Stimulated activated CD4-positive, alpha-beta T cell treated with anti-CD3 and anti-CD28 coated beads, Interleukin-15, amount 100 ng/mL, for 48 hours (primary cell): ENCODE data around the gene SPTSSA.
"Not testable (repeated sequence)": the region's sequence is repeated elsewhere in the genome, so short reads cannot be mapped to it uniquely, and the experiment has no call there.

ENCODE experiments used
- DNase-seq, 2 donors: peaks; one replicate each; pipeline ENCODE4 v3.0.0-alpha.2; 2020; ENCODE audit warnings: low read depth in 2 of 2

SPTSSA gene

GRCh38 chr14:34472706-34473279 lies 10.8 kb upstream of the SPTSSA start:
- no peak for DNase-seq

DNA sequence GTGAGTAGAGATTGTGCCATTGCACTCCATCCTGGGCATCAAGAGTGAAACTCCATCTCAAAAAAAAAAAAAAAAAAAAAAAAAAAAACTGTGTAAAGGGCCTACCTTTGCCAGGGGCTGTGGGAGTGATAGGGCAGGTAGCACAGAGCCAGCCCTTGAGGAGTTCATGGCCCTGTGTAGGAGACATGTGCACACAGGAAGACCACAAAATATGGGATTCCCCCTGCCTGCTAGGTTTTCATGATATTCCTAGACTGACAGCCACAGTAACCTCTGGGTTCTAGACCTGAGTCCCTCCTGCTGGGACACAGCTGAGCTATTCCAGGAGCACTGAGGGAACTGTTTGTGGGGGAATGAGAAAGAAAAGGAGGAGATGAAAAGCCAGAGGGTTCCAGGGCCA lies 8.3 kb upstream of the SPTSSA start:
- no peak for DNase-seq

GRCh38 chr14:34466691-34467090 lies 4.7 kb upstream of the SPTSSA start:
- DNase-seq: no peak

- no peak for DNase-seq
Measured at GRCh38 chr14:34465069-34465859, 3.2 kb upstream of the SPTSSA start.

- no peak for DNase-seq
Measured at GRCh38 chr14:34463598-34463961, 1.5 kb upstream of the SPTSSA start.

GRCh38 chr14:34461334-34462131 lies 507 bp downstream of the SPTSSA start:
- DNase-seq: peak in 1 of 2 donors; percentile 2

- no peak for DNase-seq
Measured at GRCh38 chr14:34460841-34461240, 1.2 kb downstream of the SPTSSA start.

DNA sequence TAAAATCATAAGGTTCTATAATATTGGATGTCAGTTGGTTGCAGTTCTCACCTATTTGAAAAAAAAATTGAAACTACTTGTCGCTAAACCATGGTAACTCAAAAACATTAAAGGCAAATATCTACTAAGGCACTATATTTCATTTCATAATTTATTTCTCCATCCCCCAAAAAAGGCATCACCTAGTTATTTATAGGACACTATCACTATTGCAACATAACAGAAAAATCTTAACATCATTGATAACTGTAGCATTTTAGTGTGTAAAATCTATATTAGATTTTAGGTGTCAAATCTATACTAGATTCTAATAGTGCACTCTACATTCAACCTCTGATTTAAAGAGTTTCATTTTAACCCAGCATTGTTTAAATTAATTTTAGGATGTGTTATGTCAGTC lies 1.7 kb downstream of the SPTSSA start:
- DNase-seq: no peak

- no peak for DNase-seq
Measured at GRCh38 chr14:34457186-34457585, 4.9 kb downstream of the SPTSSA start.

GRCh38 chr14:34453226-34453625 lies 8.8 kb downstream of the SPTSSA start:
- no peak for DNase-seq

GRCh38 chr14:34452258-34452822 lies 9.7 kb downstream of the SPTSSA start:
- no peak for DNase-seq

GRCh38 chr14:34450958-34451357 lies 11.1 kb downstream of the SPTSSA start:
- DNase-seq: no peak

GRCh38 chr14:34450542-34450915 lies 11.5 kb downstream of the SPTSSA start:
- DNase-seq: no peak

DNA sequence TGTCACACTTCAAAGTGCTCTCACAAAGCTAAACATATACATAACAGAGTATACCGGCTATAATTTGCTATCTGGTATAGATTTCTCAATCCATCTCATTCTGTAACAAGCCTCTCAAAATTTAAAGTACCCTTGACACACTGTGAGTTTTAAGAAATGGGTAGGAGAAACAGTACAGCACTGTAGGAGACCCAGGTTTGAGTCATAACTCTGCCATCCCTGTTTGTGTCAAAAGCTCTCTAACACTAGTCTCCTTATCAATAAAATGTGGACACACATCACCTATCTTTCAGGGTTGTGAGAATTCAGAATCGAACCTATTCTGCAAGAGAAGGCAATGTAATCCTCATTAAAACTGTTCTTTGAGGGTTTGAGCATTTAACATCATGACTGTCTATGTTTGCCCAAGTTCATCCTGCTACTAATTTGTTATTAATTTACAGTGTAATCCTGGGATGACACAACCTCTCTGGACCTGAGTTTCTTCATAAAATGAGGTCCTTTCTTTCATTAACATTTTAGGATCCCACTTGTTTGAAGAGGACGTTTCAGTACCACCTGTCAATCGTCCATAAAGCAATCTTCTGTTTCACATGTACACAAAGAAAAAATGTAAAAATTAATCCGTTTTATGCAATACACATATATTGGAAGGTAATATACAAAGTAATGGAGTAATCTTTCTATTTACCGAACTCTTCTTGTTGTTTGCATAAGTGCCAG lies 12.1 kb downstream of the SPTSSA start:
- no peak for DNase-seq

DNA sequence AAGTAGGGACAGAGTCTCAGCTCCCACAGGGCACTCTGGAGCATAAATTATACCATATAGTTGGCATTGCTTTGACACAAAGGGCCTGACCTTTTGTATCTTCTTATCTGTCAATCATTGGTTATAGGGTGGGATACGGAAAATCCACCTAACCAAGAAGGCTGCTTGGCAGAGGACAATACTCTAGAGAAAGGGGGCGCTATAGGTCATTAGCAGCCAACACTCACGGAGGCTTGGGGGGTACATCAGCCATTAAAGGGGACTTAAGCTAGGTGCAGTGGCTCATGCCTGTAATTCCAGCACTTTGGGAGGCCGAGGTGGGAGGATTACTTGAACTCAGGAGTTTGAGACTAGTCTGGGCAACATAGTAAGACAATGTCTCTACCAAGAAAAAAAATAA lies 22.9 kb downstream of the SPTSSA start:
- DNase-seq: no peak

DNA sequence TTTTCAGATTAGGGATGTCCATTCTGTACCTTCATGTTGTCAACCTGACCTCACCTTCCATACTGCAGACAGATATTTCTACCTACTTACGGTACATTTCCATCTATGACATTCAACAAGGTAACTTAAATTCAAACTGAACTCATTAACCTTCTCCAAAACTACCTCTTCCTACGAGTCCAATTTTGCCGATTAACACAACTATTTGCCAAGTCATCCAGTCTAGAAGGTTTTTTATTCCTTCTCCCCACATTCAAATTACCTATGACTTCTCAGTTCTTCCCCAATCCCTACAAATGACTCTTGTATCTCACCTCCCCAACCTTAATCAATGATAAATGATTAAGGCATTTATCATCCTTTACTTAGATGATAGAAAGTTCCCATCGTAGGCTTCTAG lies 23.6 kb downstream of the SPTSSA start:
- no peak for DNase-seq

DNA sequence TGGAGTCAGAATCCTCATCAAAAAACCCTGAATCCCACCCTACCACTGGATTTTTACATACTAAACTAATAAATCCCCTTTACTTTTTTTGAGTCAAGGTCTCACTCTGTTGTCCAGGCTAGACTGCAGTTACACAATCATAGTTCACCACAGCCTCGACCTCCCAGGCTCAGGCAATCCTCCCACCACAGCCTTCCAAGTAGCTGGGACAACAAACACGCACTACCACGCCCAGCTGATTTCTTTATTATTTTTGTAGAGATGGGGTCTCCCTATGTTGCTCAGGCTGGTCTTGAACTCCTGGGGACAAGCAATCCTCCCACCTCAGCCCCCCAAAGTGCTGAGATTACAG lies 24.3 kb downstream of the SPTSSA start:
- no peak for DNase-seq

- DNase-seq: no peak
Measured at GRCh38 chr14:34436960-34437728, 24.9 kb downstream of the SPTSSA start.

GRCh38 chr14:34436118-34436905 lies 25.7 kb downstream of the SPTSSA start:
- no peak for DNase-seq

- DNase-seq: no peak
Measured at GRCh38 chr14:34433957-34434356, 28.1 kb downstream of the SPTSSA start.

- DNase-seq: not testable (repeated sequence)
Measured at GRCh38 chr14:34428102-34428466, 34.0 kb downstream of the SPTSSA start.
